ENCODE data around the gene GNA15.

The GNA15 gene

DNA sequence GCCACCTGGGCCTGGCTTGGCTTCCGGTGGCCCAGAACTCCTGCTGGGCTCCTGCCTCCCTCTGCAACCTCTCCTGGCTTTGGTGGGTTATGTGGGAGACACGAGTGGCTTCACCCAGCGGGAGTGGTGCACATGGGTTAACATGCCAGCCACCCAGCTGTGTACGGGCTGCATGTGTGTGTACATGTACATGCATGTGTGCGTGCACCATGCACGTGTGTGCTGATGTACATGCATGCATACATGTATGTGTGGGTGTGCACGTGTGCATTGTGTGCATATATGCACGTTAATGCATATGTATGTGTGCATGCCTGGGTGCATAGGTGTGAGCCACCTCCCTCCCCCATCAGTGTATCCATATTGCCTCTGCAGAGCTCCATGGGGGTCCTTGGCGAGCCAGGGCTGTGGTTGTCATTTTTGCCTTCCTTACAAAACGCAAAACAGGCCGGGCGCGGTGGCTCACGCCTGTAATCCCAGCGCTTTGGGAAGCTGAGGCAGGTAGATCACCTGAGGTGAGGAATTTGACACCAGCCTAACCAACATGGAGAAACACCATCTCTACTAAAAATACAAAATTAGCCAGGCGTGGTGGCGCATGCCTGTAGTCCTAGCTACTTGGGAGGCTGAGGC, 29.2 kb upstream of the GNA15 start:
- DNase-seq (ENCODE audit: low spot score), result no peak

DNA sequence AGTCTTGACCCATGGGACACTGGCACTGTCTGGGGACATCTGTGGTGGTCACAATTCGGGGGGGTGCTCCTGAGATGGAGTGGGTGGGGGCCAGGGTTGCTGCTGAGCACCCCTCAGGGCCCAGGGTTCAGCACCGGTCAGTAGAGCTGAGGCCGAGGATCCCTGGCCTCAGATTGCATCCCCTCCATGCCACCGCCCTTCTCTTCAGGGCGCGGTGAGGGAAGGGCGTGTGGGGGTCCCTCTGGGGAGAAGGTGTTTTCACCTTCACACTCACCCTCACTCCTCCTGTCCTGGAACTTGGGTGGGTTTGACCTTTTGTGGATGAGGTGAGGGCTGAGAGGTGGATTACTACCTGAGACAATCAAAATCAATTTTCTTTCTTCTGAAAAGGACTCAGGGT, 28.2 kb upstream of the GNA15 start:
- no peak for DNase-seq (ENCODE audit: low spot score)

DNA sequence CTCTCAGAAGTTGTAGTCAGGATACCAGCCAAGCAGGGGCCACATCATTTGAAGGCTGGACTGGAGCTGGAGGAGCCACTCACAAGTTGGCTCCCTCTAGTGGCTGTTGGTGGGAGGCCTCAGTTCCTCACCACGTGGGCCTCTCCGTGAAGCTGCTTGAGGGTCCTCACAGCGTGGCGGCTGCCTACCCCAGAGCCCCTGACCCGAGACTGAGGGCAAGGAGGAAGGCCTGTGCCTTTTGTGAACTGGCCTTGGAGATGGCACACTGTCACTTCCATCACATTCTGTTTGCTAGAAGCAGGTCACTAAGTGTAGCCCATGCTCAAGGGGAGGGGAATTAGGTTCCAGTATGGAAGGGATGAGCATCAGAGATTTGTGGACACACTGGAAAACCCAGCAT, 27.1 kb upstream of the GNA15 start:
- peak; percentile 63 for DNase-seq (ENCODE audit: low spot score)

DNA sequence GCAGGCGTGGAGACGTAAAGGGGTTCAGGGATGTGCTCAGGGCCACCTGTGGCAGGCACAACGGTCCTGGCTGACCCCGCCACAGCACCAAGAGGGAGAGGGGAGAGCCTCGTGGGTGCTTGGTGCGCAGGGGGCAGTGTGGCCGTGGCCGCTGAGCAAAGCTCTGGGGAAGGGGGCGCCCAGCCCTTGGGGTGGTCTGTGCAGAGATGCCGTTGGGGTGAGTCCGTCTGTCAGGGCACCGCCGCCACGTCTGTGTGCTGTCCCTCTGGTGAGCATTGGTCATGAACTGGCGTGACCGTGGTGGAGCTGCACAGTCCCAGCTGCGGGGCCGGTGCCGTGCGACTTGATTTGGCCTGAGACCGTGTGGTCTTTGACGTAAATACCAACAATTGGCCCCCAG, 26.3 kb upstream of the GNA15 start:
- DNase-seq (ENCODE audit: low spot score), result no peak

DNA sequence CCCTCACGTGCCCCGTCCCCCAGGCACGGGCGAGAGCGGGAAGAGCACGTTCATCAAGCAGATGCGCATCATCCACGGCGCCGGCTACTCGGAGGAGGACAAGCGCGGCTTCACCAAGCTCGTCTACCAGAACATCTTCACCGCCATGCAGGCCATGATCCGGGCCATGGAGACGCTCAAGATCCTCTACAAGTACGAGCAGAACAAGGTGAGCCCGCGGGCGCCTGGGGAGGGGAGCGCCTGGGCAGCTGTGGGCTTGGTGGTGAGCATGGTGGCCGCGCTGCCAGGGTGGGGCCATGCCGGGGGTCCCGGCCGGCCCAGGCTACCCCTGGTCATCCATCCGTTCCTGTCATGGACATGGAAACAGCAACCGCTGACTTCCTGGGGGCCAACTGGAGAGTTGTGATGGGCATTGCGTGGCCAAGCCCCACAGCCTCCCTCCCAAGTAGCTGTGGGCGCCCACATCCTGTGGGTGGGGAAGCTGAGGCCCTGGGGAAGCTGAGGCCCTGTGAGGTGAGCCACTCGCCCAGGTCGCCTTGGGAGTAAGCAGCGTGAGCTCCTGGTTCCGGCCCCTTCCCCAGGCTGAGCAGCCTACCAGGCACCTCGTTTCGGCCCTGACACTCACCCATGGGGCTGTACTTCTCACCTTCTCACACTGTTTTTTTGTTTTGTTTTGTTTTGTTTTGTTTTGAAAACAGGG, 25.6 kb upstream of the GNA15 start:
- DNase-seq (ENCODE audit: low spot score), result no peak

DNA sequence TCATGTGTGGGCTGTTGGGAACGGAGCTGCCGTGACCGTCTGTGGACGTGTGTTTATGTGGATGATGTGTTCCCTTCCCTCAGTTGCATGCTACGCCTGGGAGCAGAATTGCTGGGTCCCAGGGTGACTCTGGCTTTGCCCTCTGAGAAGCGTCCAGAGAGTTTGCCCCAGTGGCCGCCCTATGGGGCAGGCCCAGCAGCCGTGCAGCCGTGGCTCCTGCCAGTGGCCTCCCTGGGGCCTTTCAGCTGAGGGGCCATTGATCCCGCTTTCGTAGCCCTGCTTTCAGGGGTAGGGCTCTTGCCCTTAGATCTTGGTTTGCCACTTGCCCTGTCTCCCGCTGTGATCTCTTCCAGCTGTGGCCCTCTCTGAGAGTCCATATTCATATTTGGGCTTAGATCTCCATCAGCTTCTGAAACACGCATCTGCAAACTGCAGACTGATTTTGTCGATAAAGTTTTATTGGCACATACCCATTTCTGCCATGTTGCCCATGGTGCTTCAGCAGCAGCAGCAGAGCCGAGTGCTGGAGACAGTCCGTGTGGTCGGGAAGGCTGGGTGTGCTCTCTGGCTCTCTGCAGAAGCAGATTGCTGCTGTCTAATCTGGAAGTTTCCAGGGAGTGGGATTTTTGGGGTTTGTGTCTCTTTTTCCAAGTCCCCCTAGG, 24.1 kb upstream of the GNA15 start:
- no peak for DNase-seq (ENCODE audit: low spot score)

DNA sequence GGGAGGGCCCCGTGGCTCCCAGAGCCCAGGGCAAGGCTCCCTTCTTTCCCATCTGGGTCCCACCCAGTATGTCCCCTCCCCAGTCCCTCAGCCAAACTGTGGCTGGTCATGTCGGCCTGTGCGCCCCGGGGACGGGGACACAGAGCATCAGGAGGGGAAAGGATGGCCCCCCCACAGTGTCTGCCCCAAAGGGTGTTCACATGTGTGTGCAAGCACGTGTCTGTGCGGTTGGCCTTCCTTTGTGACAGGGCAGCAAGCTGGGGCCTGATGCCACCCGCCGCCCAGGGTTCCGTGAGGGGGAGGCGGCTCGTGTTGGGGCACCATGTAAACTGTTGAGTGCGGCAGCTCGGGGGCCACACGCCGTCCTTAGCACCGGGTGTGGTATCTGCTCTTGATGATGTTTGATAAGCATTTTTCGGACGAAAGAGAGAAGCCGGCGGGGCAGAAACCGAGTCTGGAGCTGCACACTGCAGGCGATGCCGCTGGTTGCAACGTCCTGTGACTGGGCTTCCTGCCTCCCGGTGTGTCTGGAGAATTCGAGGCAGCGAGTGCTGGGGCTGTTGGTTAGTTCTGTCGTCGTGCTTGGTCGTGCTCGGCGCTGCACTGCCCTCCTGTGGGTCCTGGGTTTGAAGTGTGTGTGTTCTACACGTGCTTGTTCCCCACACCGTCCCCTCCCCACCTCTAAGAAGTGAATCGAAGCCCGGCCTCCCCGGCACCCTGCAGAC, 23.3 kb upstream of the GNA15 start:
- DNase-seq (ENCODE audit: low spot score), result no peak

DNA sequence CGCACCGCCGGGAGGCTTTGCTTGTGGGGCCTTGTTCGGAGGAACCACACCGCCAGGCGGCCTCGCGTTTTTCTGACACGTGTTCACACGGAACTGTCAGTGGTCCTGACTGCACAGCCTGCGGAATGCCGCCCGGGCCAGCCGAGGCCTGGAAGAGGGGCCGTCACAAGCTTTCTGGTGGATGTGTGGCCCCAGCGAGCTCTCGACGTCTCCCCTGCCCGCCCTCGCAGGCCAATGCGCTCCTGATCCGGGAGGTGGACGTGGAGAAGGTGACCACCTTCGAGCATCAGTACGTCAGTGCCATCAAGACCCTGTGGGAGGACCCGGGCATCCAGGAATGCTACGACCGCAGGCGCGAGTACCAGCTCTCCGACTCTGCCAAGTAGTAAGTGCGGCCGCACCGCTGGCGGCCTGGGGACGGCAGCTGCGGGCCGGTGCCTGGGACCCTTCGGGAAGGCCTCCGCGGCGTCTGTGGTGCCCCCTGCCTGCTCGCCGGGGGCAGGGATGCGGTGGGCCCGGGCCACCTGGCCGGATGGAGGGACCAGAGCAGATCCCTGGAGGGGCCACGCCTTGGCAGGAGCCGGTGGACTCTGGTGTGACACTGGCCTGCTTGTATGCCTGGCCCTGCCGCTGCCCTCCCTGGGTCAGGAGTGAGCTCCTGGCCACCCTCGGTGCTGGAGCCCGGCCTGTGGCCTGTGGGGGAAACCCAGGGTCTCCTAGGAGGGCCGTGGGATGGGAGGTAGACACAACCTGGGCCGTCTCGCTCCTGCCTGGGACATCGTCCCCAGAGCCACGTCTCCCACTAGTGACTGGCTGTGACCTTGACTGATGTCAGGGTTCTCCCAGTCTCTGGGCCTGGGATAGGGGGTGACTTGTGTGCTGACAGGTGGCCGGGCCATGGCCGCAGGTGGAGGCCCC, 22.5 kb upstream of the GNA15 start:
- no peak for DNase-seq (ENCODE audit: low spot score)

DNA sequence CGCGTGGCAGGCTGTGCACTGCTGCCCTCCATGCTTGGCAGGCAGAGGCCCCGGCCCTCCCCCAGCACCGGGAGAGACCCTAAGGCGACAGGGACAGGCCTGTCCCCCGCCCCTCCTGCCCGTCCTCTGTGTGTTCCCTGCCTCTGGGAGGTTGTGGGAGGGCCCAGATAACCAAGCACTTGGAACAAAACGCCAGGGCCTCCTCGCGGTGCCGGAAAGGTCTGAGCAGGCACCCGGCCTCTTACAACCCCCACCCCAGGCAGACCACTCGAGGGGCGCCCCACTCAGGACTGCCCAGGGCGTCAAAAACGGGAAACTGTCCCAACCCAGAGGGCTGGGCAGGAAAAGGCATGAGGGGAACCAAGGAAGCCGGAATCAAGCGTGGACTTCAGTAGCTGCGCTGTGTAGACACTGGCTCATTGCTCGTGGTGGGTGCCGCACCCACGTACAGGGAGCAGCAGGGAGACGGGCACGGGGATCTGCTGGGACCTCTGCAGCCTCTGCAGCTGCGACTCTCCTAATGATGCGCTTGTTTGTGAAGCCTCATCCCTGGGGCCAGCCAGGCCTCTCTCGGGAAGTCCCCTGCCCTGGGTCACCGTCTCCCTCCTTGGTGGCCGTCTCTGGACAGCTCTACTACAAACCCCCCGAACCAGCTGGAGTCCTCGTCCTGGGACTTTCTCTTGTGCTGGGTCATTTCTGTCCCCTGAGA, 21.7 kb upstream of the GNA15 start:
- no peak for DNase-seq (ENCODE audit: low spot score)

DNA sequence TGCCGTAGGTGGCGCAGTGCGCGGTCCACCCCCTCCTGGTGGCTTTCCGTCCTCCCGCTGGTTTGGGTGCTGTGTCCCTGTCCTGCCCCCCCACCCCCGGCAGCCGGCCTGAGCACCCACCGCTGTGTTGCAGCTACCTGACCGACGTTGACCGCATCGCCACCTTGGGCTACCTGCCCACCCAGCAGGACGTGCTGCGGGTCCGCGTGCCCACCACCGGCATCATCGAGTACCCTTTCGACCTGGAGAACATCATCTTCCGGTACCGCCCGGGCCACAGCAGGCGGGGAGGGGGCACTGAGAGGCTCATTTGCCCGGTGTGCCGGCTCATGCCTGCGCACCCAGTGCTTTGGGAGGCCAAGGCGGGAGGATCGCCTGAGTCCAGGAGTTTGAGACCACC, 21.0 kb upstream of the GNA15 start:
- DNase-seq (ENCODE audit: low spot score), result no peak

DNA sequence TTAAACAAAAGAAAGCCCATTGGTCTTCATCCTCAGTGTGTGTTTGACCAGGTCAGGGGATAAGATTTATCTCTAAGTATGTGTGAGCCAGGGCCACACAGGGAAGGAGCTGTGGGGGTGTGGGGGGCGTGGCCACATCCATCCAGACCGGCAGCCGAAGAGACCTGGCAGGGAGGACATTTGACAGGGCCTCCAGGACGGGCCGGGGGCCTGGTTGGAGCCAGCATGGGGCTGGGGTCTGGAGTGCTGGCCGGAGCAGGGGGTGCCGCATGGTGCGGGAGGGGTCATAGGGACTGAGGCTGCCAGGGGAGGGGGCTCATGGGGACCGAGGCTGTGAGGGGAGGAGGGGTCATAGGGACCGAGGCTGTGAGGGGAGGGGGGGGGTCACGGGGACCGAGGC, 20.4 kb upstream of the GNA15 start:
- DNase-seq (ENCODE audit: low spot score), result no peak

DNA sequence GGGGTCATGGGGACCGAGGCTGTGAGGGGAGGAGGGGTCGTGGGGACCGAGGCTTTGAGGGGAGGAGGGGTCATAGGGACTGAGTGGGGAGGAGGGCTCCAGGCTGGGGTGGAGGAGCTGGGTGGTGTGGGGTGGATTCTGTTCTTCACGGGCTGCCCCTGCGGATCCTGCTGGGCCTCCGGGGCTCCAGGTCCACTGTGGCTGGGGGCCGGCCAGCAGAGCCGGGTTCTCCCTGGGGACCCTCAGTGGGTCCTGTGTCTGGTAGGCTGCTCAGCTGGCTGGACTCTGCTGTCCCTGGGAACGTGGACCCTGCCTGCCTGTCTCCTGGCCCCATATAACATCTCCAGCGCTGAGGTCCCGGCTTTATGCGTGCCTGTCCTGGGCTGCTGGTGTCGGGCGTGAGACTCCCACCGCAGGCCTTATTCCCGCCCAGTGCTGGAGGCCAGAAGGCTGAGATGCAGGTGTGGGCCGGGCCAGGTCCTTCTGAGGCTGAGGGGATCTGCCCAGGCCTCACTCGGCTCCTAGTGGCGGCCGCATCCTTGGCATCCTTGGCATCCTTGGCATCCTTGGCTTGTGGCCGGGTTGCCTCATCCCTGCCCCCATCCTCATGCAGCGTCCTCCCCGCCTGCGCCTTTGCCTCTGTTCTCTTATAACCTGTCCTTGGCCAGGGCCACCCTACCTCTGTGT, 19.8 kb upstream of the GNA15 start:
- DNase-seq (ENCODE audit: low spot score), result no peak

DNA sequence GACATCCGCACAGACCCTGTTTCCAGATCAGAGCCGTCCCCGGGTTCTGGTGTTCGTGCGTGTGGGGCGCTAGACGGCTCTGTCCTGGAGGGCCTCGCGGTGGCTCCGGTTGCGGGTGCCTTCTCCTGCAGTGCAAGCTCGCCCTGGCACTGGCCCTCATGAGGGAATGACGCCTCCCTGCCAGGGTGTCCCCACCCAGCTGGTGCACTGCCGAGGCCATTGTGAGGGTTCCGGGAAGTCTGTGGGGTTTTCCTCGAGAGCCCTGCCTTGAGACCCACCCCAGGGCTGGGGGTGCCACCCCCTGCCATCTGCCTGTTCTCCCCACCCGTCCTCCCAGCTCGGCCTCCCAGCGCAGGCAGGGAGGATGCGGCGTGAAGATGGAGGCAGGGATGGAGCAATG, 19.2 kb upstream of the GNA15 start:
- no peak for DNase-seq (ENCODE audit: low spot score)

DNA sequence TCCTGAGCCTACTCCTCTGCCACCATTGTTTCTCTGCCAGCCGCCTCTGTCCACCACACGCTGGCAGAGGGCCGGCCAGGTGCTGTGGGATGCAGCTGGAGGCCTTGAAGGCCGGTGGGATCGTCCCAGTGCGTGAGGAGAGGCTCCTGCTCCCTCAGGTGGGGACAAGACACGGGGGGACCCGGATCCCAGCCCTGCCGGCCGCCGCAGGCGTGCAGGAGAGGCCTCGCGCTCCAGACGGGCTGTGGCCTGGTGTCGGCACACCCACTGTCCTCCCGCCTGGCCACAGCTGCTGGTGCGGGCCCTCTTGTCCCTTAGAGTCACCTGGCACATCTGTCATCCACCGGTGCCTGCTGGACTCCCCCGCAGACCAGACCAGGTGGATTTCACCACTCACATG, 18.1 kb upstream of the GNA15 start:
- no peak for DNase-seq (ENCODE audit: low spot score)

DNA sequence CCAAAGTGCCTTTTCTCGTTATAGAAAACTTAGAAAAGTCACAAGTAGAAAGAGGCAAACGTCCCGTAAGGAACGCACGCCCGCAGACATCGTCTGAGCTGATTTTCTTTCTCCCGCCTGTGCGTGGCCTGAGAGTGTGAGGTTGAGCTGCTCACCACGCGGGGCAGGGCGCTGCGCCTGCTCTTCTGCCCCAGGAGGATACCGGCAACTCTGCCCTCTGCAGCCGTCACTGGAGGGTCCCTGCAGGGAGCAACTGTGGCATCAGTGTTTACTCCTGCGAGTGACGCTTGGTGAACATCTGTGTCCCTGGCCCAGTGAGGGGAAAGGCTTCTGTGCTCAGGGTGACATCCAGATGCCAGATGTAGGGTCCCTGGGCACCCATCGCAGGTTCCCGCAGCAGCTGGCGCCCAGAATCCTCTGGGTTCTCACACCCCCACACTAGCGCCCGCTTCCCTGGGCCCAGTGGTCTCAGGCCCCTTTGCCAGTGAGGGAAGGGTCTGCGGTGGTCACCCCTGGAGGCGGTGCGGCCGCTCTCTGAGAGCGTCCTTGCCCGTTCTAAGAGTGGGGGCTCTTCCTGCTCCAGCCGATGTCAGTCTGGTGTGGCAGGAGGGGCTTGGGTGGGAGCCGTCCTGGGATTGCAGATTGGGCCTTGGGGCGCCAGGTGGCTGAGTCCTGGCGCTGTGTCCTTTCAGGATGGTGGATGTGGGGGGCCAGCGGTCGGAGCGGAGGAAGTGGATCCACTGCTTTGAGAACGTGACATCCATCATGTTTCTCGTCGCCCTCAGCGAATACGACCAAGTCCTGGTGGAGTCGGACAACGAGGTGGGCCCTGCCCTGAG, 17.4 kb upstream of the GNA15 start:
- no peak for DNase-seq (ENCODE audit: low spot score)

DNA sequence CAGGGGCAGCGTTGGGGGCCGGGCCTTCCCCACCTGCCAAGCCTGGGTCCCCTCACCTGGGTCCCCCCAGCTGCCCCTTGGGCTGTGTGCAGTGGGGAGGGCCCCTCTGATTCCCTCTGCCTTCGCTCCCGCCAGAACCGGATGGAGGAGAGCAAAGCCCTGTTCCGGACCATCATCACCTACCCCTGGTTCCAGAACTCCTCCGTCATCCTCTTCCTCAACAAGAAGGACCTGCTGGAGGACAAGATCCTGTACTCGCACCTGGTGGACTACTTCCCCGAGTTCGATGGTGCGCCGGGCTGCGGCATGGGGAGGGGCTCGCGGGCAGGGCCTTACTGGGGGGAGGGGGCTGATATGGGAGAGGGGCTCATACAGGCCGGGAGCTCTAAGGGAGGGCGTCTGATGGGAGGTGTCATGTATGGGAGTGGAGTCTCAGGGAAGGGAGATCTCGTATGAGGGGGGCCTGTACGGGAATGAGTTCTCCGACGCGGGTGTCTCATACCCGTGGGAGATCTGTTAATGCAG, 16.7 kb upstream of the GNA15 start:
- no peak for DNase-seq (ENCODE audit: low spot score)

DNA sequence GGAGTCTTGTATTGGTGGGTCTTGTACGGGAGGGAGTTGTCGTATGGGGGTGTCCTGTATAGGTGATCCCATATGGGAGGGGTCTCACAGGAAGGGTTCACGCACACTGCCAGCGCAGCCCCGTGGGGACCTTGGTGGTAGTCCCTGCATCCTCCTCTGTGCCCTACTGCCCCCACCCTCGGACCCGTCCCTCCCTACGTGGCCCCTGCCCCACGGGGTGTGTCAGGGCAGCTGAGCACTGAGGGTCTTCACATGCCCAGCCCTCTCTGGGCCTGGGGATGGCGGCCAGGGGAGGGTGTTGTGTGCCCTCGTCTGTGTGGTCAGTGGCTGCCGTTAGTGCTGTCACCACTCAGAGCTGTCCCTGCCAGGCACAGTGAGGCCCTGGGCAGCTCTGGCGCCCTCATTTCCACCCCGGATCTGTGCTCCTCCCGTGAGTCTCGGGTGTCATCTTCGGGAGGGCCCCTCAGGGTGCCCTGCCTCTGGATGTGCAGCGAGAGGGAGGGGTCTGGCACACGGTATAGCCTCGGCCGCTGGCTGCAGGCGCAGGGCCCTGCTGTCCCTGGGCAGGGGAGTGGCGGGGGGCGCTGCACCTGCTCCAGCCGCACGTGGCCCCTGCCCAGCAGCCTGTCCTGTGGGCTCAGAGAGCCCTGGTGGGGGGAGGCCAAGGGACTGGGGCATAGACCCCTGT, 16.0 kb upstream of the GNA15 start:
- no peak for DNase-seq (ENCODE audit: low spot score)

DNA sequence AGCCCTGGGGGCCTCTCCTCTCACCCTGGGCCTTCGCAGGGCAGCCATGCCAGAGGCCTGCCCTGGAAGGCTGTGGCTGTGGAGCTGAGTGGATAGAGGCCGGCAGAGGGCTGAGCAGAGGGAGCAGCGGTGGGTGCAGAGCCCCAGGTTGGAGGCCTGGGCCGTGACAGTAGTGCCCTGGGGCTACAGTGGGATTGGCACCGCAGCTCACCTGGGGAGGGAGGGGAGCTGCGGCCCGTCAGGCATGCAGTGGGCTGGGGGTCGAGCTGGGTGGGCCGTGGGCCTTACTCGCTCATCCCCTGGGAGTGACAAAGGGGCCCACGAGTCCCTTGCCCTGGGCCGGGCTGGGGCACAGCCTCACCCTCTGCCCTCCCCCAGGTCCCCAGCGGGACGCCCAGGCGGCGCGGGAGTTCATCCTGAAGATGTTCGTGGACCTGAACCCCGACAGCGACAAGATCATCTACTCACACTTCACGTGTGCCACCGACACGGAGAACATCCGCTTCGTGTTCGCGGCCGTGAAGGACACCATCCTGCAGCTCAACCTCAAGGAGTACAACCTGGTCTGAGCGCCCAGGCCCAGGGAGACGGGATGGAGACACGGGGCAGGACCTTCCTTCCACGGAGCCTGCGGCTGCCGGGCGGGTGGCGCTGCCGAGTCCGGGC, 15.1 kb upstream of the GNA15 start:
- no peak for DNase-seq (ENCODE audit: low spot score)
